ENCODE data around the gene TBL1X.

The TBL1X gene

DNA sequence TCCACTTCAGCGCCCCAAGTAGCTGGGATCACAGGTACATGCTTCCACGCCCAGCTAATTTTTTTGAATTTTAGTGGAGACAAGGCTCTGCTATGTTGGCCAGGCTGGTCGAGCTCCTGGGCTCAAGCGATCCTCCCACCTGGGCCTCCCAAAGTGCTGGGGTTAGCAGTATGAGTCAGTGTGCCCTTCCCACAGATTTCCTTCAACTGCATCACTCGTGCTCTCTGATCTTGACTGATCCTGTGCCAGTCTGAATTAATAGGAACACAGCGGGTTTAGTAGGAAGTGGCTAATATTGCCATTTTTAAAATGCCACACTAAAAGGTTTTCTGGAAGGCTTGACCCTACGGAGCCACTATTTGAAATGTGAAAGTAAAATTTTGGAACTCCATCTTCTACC, 317.1 kb downstream of the TBL1X start:
- Histone ChIP-seq H3K9ac (ENCODE audit: low read depth in 1 of 2, low read length in 2 of 2) (no peak overlapping the region), H3K4me3 (ENCODE audit: low read length in 2 of 2) (no peak overlapping the region), H3K9me3 (ENCODE audit: control insufficient read depth in 2 of 2, low read length in 2 of 2) (no peaks in the 10 kb centered on the region), H3K36me3 (ENCODE audit: control insufficient read depth in 2 of 2, insufficient read depth in 2 of 2, low read length in 2 of 2) (no peaks in the 10 kb centered on the region), H3K27ac (ENCODE audit: low read depth in 2 of 2, low read length in 2 of 2) (no peak overlapping the region), H3K4me1 (ENCODE audit: control insufficient read depth in 2 of 2, insufficient read depth in 2 of 2, low read length in 2 of 2) (no peaks in the 10 kb centered on the region), H3K27me3 (ENCODE audit: control insufficient read depth in 2 of 2, insufficient read depth in 2 of 2, low read length in 2 of 2) (peaks cover 0 to 2% of the 10 kb centered on the region in 2 donors)

DNA sequence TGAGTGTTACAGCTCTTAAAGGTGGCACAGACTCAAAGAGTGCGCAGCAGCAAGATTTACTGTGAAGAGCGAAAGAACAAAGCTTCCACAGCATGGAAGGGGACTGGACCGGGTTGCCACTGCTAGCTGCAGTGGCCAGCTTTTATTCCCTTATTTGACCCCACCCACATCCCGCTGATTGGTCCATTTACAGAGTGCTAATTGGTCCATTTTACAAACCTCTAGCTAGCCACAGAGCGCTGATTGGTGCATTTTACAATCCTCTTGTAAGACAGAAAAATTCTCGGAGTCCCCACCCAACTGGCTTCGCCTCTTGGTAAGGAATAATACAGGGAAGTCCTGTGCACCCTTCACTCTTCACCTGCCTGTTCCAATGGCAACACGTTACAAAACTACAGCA, 319.5 kb downstream of the TBL1X start:
- Histone ChIP-seq H3K27me3 (ENCODE audit: control insufficient read depth in 2 of 2, insufficient read depth in 2 of 2, low read length in 2 of 2) (peaks cover 0 to 7% of the 10 kb centered on the region in 2 donors), H3K36me3 (ENCODE audit: control insufficient read depth in 2 of 2, insufficient read depth in 2 of 2, low read length in 2 of 2) (no peaks in the 10 kb centered on the region), H3K9ac (ENCODE audit: low read depth in 1 of 2, low read length in 2 of 2) (no peak overlapping the region), H3K9me3 (ENCODE audit: control insufficient read depth in 2 of 2, low read length in 2 of 2) (no peaks in the 10 kb centered on the region), H3K4me3 (ENCODE audit: low read length in 2 of 2) (no peak overlapping the region), H3K4me1 (ENCODE audit: control insufficient read depth in 2 of 2, insufficient read depth in 2 of 2, low read length in 2 of 2) (peaks cover 0 to 3% of the 10 kb centered on the region in 2 donors), H3K27ac (ENCODE audit: low read depth in 2 of 2, low read length in 2 of 2) (no peak overlapping the region)

DNA sequence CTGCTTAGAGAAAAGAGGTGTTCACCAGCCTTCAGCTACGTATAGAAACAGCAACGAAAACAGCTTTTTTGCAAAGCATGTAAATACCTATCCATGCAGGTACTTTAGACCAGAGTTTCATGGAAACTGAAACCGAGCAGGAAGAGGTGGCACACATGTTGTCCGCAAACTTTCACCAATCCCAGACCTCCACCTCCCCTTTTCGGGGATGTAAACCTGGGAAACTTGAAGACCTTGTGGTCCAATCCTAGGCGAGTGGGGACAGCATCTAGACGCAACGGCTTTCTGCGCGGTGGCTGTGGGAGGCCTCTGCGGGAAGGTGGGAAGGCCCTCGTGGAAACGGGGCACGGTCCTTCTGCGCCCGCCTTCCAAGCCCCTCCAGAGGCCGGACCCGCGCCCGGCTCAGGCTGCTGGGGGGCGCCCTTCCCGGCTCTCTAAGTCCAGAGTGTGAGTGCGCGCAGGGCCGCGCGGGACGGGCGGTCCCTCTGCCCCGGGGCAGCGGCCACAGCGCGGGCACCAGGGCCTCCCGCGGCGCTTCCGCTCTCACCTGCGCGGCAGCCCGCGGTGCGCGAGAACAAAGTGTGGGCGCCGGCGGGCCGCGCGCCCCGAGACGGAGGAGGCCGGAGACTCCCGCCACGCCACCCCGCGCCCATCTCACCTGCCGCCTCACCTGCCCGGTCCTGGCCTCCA, 320.5 kb downstream of the TBL1X start:
- H3K4me3 ChIP-seq (ENCODE audit: low read length in 2 of 2) = peak overlapping the region; percentile 35 to 50
- H3K27me3 ChIP-seq (ENCODE audit: control insufficient read depth in 2 of 2, insufficient read depth in 2 of 2, low read length in 2 of 2) = peaks cover 0 to 12% of the 10 kb centered on the region in 2 donors
- peaks cover 0 to 5% of the 10 kb centered on the region in 2 donors for H3K4me1 ChIP-seq (ENCODE audit: control insufficient read depth in 2 of 2, insufficient read depth in 2 of 2, low read length in 2 of 2)
- peak overlapping the region in 1 of 2 donors; percentile 2 for H3K9ac ChIP-seq (ENCODE audit: low read depth in 1 of 2, low read length in 2 of 2)
- H3K36me3 ChIP-seq (ENCODE audit: control insufficient read depth in 2 of 2, insufficient read depth in 2 of 2, low read length in 2 of 2) = no peaks in the 10 kb centered on the region
- no peaks in the 10 kb centered on the region for H3K9me3 ChIP-seq (ENCODE audit: control insufficient read depth in 2 of 2, low read length in 2 of 2)
- H3K27ac ChIP-seq (ENCODE audit: low read depth in 2 of 2, low read length in 2 of 2) = no peak overlapping the region

DNA sequence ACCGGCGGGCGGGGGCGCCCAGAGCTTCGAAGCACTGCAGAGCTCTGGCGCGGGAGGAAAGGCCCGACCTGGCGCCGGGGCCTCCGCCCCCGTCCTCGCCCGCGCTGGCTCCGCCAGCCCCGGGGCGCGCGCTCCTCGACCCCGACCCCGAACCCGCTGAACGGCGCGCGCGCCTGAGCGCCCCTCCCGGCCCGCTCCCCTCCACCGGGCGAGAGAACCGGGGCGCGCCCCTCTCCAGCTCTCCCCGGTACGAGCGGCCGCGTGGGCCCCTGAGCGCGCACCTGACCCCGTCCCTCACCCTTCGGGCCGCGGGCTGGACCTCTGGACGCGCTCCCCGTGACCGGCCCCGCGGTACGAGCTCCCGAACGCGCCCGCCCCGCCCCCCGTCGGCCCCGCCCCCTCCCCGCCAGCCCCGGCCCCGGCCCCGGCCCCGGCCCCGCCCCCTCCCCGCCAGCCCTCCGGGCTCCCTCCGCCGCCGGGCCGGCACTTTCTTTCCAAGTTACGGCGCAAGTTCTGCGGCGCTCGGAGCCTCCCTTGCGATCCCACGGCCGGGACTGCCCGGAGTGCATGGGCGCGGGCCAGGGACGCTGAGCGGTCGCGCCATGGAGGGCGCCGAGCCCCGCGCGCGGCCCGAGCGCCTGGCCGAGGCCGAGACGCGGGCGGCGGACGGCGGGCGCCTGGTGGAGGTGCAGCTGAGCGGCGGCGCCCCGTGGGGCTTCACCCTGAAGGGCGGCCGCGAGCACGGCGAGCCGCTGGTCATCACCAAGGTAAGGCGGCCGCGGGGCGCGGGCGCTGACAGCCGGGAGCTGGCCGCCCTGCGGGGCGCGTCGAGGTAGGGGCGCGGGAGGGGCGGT, 321.3 kb downstream of the TBL1X start, which contains the start of gene SHROOM2:
Gene SHROOM2, plus strand, starts transcription at position 486 of the 854 bp plus-strand sequence. Its CDS starts 117 bp downstream, at position 603.
- peak within 1 kb of the TSS; percentile 63 to 71 for H3K4me3 ChIP-seq (ENCODE audit: low read length in 2 of 2)
- peak within 1 kb of the TSS in 1 of 2 donors; percentile 38 for H3K27ac ChIP-seq (ENCODE audit: low read depth in 2 of 2, low read length in 2 of 2)
- H3K36me3 ChIP-seq (ENCODE audit: control insufficient read depth in 2 of 2, insufficient read depth in 2 of 2, low read length in 2 of 2) = no peaks in the 10 kb centered on the region
- peak within 1 kb of the TSS in 1 of 2 donors; percentile 57 for H3K9ac ChIP-seq (ENCODE audit: low read depth in 1 of 2, low read length in 2 of 2)
- H3K27me3 ChIP-seq (ENCODE audit: control insufficient read depth in 2 of 2, insufficient read depth in 2 of 2, low read length in 2 of 2) = peaks cover 0 to 12% of the 10 kb centered on the region in 2 donors
- H3K4me1 ChIP-seq (ENCODE audit: control insufficient read depth in 2 of 2, insufficient read depth in 2 of 2, low read length in 2 of 2) = peaks cover 0 to 5% of the 10 kb centered on the region in 2 donors
- H3K9me3 ChIP-seq (ENCODE audit: control insufficient read depth in 2 of 2, low read length in 2 of 2) = no peaks in the 10 kb centered on the region

DNA sequence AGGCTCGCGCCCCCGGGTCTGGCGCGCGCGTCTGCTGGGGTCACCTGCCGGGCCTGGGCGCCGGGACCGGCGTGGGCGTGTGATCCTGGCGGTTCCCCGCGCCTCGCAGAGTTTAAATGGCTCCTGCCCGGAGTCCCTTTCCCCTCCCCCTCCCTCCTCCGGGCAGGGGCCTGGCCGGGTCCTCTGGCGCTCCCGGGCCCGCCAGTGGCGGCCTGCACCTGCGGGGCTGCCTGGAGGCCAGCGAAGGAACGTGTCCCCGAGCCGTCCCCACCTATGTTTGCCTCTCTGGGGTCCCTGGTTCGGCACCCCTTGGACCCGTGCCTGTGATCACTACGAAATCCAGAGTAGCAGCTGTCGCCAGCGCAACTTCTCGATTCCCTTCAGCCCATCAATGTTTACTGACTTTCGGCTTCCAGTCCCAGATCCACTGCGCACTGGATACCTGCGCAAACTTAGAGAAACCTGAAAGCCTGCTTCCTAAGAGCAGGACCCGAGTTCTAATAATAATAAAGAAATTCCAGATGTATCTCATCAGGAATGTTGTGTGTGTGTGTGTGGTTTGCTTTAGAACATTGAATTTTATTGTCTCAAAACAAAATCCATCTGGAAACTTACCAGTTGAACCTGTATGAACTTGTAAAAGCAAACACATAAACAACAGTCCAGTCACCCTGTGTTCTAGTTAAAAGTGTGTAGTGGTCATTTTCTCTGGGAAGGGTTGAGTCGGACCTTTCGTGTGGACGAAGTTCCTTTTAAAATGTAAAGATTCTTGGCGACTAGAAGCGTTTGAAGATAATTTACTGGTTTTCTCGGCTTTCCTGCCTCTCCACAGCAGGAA, 322.2 kb downstream of the TBL1X start:
- Histone ChIP-seq H3K4me1 (ENCODE audit: control insufficient read depth in 2 of 2, insufficient read depth in 2 of 2, low read length in 2 of 2) (peaks cover 0 to 5% of the 10 kb centered on the region in 2 donors), H3K4me3 (ENCODE audit: low read length in 2 of 2) (peak overlapping the region; percentile 63 to 71), H3K27ac (ENCODE audit: low read depth in 2 of 2, low read length in 2 of 2) (peak overlapping the region in 1 of 2 donors; percentile 38), H3K27me3 (ENCODE audit: control insufficient read depth in 2 of 2, insufficient read depth in 2 of 2, low read length in 2 of 2) (peaks cover 0 to 12% of the 10 kb centered on the region in 2 donors), H3K36me3 (ENCODE audit: control insufficient read depth in 2 of 2, insufficient read depth in 2 of 2, low read length in 2 of 2) (no peaks in the 10 kb centered on the region), H3K9ac (ENCODE audit: low read depth in 1 of 2, low read length in 2 of 2) (peak overlapping the region in 1 of 2 donors; percentile 57), H3K9me3 (ENCODE audit: control insufficient read depth in 2 of 2, low read length in 2 of 2) (no peaks in the 10 kb centered on the region)

DNA sequence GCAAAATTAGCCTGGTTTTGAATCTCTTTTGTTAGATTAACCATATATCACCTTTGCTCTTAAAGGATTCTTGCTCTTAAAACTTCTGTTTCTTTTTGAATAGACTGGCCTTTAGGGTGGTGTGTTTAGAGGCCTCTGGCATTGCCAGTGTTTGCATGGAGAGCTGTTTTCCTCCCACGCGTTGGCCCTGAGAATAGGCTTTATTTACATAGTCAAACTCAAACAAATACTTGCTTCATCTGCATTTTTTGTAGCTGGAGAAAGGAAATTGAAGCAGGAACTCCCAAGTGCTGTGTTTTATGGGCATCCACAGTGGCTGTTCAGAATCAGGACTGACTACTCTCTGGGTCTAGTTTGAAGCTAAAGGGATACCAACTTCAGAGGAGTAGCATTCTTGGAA, 324.1 kb downstream of the TBL1X start:
- no peak overlapping the region for H3K9ac ChIP-seq (ENCODE audit: low read depth in 1 of 2, low read length in 2 of 2)
- H3K27ac ChIP-seq (ENCODE audit: low read depth in 2 of 2, low read length in 2 of 2) = no peak overlapping the region
- H3K9me3 ChIP-seq (ENCODE audit: control insufficient read depth in 2 of 2, low read length in 2 of 2) = no peaks in the 10 kb centered on the region
- peaks cover 0 to 5% of the 10 kb centered on the region in 2 donors for H3K4me1 ChIP-seq (ENCODE audit: control insufficient read depth in 2 of 2, insufficient read depth in 2 of 2, low read length in 2 of 2)
- peaks cover 0 to 12% of the 10 kb centered on the region in 2 donors for H3K27me3 ChIP-seq (ENCODE audit: control insufficient read depth in 2 of 2, insufficient read depth in 2 of 2, low read length in 2 of 2)
- H3K36me3 ChIP-seq (ENCODE audit: control insufficient read depth in 2 of 2, insufficient read depth in 2 of 2, low read length in 2 of 2) = no peaks in the 10 kb centered on the region
- no peak overlapping the region for H3K4me3 ChIP-seq (ENCODE audit: low read length in 2 of 2)

DNA sequence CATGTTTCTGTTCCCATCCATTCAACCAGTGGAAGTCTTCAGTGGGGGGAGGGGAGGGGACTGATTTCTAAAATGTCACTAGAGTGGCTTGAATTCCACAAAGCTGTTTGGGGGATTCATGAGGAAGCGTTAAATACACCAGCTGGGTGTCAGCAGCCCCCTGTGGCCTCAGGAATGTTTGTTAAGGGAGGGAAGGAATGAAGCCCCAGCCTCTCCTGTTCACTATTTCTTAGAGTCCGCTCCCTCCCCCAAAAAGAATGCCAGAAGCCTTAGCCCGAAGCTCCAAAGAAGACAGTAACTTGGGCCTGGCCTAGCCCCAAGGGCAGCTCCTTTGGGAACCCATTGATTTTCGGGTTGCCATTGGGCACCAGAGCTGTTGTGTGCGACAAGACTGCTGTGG, 324.7 kb downstream of the TBL1X start:
- H3K27ac ChIP-seq (ENCODE audit: low read depth in 2 of 2, low read length in 2 of 2) = no peak overlapping the region
- no peak overlapping the region for H3K9ac ChIP-seq (ENCODE audit: low read depth in 1 of 2, low read length in 2 of 2)
- H3K27me3 ChIP-seq (ENCODE audit: control insufficient read depth in 2 of 2, insufficient read depth in 2 of 2, low read length in 2 of 2) = peaks cover 0 to 12% of the 10 kb centered on the region in 2 donors
- no peak overlapping the region for H3K4me3 ChIP-seq (ENCODE audit: low read length in 2 of 2)
- no peaks in the 10 kb centered on the region for H3K36me3 ChIP-seq (ENCODE audit: control insufficient read depth in 2 of 2, insufficient read depth in 2 of 2, low read length in 2 of 2)
- no peaks in the 10 kb centered on the region for H3K9me3 ChIP-seq (ENCODE audit: control insufficient read depth in 2 of 2, low read length in 2 of 2)
- peaks cover 0 to 7% of the 10 kb centered on the region in 2 donors for H3K4me1 ChIP-seq (ENCODE audit: control insufficient read depth in 2 of 2, insufficient read depth in 2 of 2, low read length in 2 of 2)
